H1 (cell line): ENCODE results near the gene THBD. TPM values are rescaled to one million over a fixed set of nuclear protein-coding genes. Genes with fewer than 3 reads are reported as not detected.

Experiments used
- CTCF ChIA-PET: fragments of 300-600 bp; sonication (Branson Sonifier 250); formaldehyde crosslinking; loops from one replicate; lab custom pipeline; 2021; ENCODE audit not compliant: partially characterized antibody; lab: Charles Lee
- POLR2A ChIA-PET: fragments of 300-600 bp; sonication (Branson Sonifier 250); formaldehyde crosslinking; loops from one replicate; lab custom pipeline; 2021; ENCODE audit warnings: inconsistent platforms; ENCODE audit not compliant: partially characterized antibody; lab: Charles Lee
- DNase-seq, 2 experiments: peaks; one replicate each; pipeline versions ENCODE4 v3.0.0 to v3.0.0-alpha.2; 2010 to 2022; ENCODE audit warnings: low spot score in 2 of 2, low read depth in 1 of 2, mixed read lengths in 1 of 2
- FAIRE-seq: peaks from 2 replicates; lab custom pipeline; 2011; peaks lifted over from hg19 to GRCh38; lab: Jason Lieb, UNC
- H2AFZ ChIP-seq: 2 replicates; pipeline ENCODE4 v1.8.1; 2012; ENCODE audit warnings: low read length, inconsistent platforms
- H2AK5ac ChIP-seq: 2 replicates; pipeline ENCODE4 v1.6.1; 2013; ENCODE audit warnings: low read depth, low read length
- H2BK120ac ChIP-seq: replicated peaks from 2 replicates; pipeline ENCODE3; 2013; ENCODE audit warnings: low read depth, low read length, inconsistent platforms
- H2BK12ac ChIP-seq: 2 replicates; pipeline ENCODE4 v1.6.1; 2013; ENCODE audit warnings: low read depth, low read length
- H2BK15ac ChIP-seq: 2 replicates; pipeline ENCODE4 v1.6.1; 2013; ENCODE audit warnings: low read length
- H2BK20ac ChIP-seq: 2 replicates; pipeline ENCODE4 v1.6.1; 2013; ENCODE audit warnings: low read length
- H2BK5ac ChIP-seq: 2 replicates; pipeline ENCODE4 v1.6.1; 2013; ENCODE audit warnings: low read depth, low read length
- H3K14ac ChIP-seq: 2 replicates; pipeline ENCODE4 v1.6.1; 2013; ENCODE audit warnings: inconsistent platforms; ENCODE audit not compliant: insufficient read length
- H3K18ac ChIP-seq: 2 replicates; pipeline ENCODE4 v1.6.1; 2013; ENCODE audit warnings: low read length; ENCODE audit errors: extremely low read depth
- H3K23ac ChIP-seq: 2 replicates; pipeline ENCODE4 v1.6.1; 2013; ENCODE audit warnings: inconsistent platforms; ENCODE audit not compliant: insufficient read length
- H3K23me2 ChIP-seq: 2 replicates; pipeline ENCODE4 v1.6.1; 2013; ENCODE audit warnings: low read depth, low read length
- H3K27ac ChIP-seq: 2 replicates; pipeline ENCODE4 v1.6.1; 2011; ENCODE audit warnings: low read depth, low read length, inconsistent platforms
- H3K27me3 ChIP-seq, 4 experiments: replicated peaks in 1 of 4; 1 replicate in 1 of 4; 2 replicates in 3 of 4; pipeline versions ENCODE4 v1.6.1 to v1.8.1; 2011 to 2013; ENCODE audit warnings: low read length in 3 of 4, mild to moderate bottlenecking in 3 of 4, inconsistent platforms in 2 of 4, mixed read lengths in 2 of 4, moderate library complexity in 1 of 4; ENCODE audit not compliant: control insufficient read depth in 3 of 4, insufficient read depth in 3 of 4; ENCODE audit errors: extremely low read depth in 1 of 4
- H3K36me3 ChIP-seq, 4 experiments: 2 replicates each; pipeline versions ENCODE4 v1.6.1 to v1.8.1; 2011 to 2013; ENCODE audit warnings: mild to moderate bottlenecking in 4 of 4, low read length in 3 of 4, moderate library complexity in 2 of 4, control low read depth in 1 of 4, inconsistent platforms in 1 of 4; ENCODE audit not compliant: insufficient read depth in 4 of 4, control insufficient read depth in 2 of 4
- H3K4ac ChIP-seq: replicated peaks from 2 replicates; pipeline ENCODE3; 2013; ENCODE audit warnings: low read length, low read depth, mixed read lengths, inconsistent platforms; ENCODE audit not compliant: insufficient read length
- H3K4me1 ChIP-seq, 4 experiments: replicated peaks in 1 of 4; 1 replicate in 1 of 4; 2 replicates in 3 of 4; pipeline versions ENCODE4 v1.6.1 to v1.8.1; 2011 to 2013; ENCODE audit warnings: low read length in 3 of 4, inconsistent platforms in 2 of 4, mixed read lengths in 1 of 4; ENCODE audit not compliant: insufficient read depth in 4 of 4, control insufficient read depth in 3 of 4
- H3K4me2 ChIP-seq, 2 experiments: 2 replicates each; pipeline versions ENCODE4 v1.6.1 to v1.8.1; 2011 to 2013; ENCODE audit warnings: low read depth in 2 of 2, low read length in 2 of 2, control low read depth in 1 of 2, inconsistent platforms in 1 of 2, mild to moderate bottlenecking in 1 of 2; ENCODE audit not compliant: insufficient read depth in 1 of 2
- H3K4me3 ChIP-seq, 4 experiments: fragments of 200-600, 300-600 bp in 1 of 4; sonication (generic), shearing (Covaris generic), sonication (Bioruptor Twin) in 1 of 4; 2 replicates each; pipeline versions ENCODE4 v1.5.1 to v1.8.1; 2011 to 2016; ENCODE audit warnings: low read length in 4 of 4, low read depth in 3 of 4, control low read depth in 2 of 4, inconsistent platforms in 2 of 4, mild to moderate bottlenecking in 2 of 4, mixed read lengths in 1 of 4, moderate library complexity in 1 of 4; ENCODE audit not compliant: insufficient read depth in 2 of 4; ENCODE audit errors: extremely low read depth in 1 of 4
- H3K56ac ChIP-seq: replicated peaks from 2 replicates; pipeline ENCODE3; 2013; ENCODE audit warnings: low read depth, mild to moderate bottlenecking, mixed read lengths, low read length, inconsistent platforms; ENCODE audit not compliant: insufficient read length
- H3K79me1 ChIP-seq: 2 replicates; pipeline ENCODE4 v1.6.1; 2013; ENCODE audit warnings: low read depth, low read length, control low read depth
- H3K79me2 ChIP-seq, 2 experiments: 2 replicates each; pipeline versions ENCODE4 v1.6.1 to v1.8.1; 2012 to 2013; ENCODE audit warnings: low read length in 2 of 2, mild to moderate bottlenecking in 2 of 2, inconsistent platforms in 1 of 2; ENCODE audit not compliant: insufficient read depth in 2 of 2, control insufficient read depth in 1 of 2
- H3K9ac ChIP-seq, 4 experiments: replicated peaks in 1 of 4; 1 replicate in 1 of 4; 2 replicates in 3 of 4; pipeline versions ENCODE4 v1.6.1 to v1.8.1; 2011 to 2013; ENCODE audit warnings: low read depth in 3 of 4, low read length in 3 of 4, control low read depth in 2 of 4, mild to moderate bottlenecking in 2 of 4, moderate library complexity in 2 of 4, inconsistent platforms in 1 of 4; ENCODE audit errors: extremely low read depth in 1 of 4
- H3K9me3 ChIP-seq, 2 experiments: 2 replicates each; pipeline versions ENCODE4 v1.6.1 to v1.8.1; 2012 to 2013; ENCODE audit warnings: mild to moderate bottlenecking in 2 of 2, moderate library complexity in 2 of 2, control low read depth in 1 of 2, inconsistent platforms in 1 of 2, low read depth in 1 of 2, low read length in 1 of 2, mixed read lengths in 1 of 2; ENCODE audit not compliant: insufficient read depth in 2 of 2
- H4K20me1 ChIP-seq, 2 experiments: replicated peaks in 1 of 2; 2 replicates each; pipeline versions ENCODE3 to v1.8.1; 2011 to 2013; ENCODE audit warnings: inconsistent platforms in 2 of 2, low read length in 2 of 2, mild to moderate bottlenecking in 1 of 2; ENCODE audit not compliant: insufficient read depth in 2 of 2, control insufficient read depth in 1 of 2
- H4K5ac ChIP-seq: 2 replicates; pipeline ENCODE4 v1.6.1; 2013; ENCODE audit warnings: low read length, low read depth, mixed read lengths, inconsistent platforms; ENCODE audit not compliant: insufficient read length
- H4K8ac ChIP-seq: 2 replicates; pipeline ENCODE4 v1.8.0; 2013; ENCODE audit warnings: mild to moderate bottlenecking, moderate library complexity, low read length, inconsistent platforms; ENCODE audit not compliant: insufficient read depth; ENCODE audit errors: extremely low read depth
- H4K91ac ChIP-seq: replicated peaks from 2 replicates; pipeline ENCODE3; 2013; ENCODE audit warnings: low read length, mixed read lengths, inconsistent platforms; ENCODE audit not compliant: insufficient read length
- ASH2L ChIP-seq: fragments of 200-600, 300-600 bp; sonication (generic); IDR thresholded peaks from one replicate; pipeline ENCODE4 v1.7.1; 2017; ENCODE audit warnings: low read length
- CHD2 ChIP-seq: IDR thresholded peaks from 2 replicates; pipeline ENCODE4 v1.6.1; 2012; ENCODE audit warnings: low read length, improper control_type of control experiment
- CTBP2 ChIP-seq: IDR thresholded peaks from 2 replicates; pipeline ENCODE4 v1.7.0; 2011; ENCODE audit warnings: borderline replicate concordance, mild to moderate bottlenecking, moderate library complexity, mixed read lengths, low read length; ENCODE audit not compliant: insufficient read depth, insufficient read length
- EGR1 ChIP-seq: IDR thresholded peaks from 2 replicates; pipeline ENCODE4 v1.6.1; 2011; ENCODE audit warnings: low read depth, low read length, borderline replicate concordance
- NRF1 ChIP-seq: IDR thresholded peaks from 2 replicates; pipeline ENCODE4 v1.6.1; 2011; ENCODE audit warnings: mild to moderate bottlenecking, low read depth, low read length, improper control_type of control experiment
- RAD21 ChIP-seq, 2 experiments: IDR thresholded peaks in 1 of 2; conservative IDR thresholded peaks in 1 of 2; 2 replicates each; pipeline ENCODE4 v1.6.1; 2011; ENCODE audit warnings: low read depth in 2 of 2, low read length in 2 of 2, improper control_type of control experiment in 1 of 2, inconsistent platforms in 1 of 2, mild to moderate bottlenecking in 1 of 2, moderate library complexity in 1 of 2
- SIX5 ChIP-seq: IDR thresholded peaks from 2 replicates; pipeline ENCODE4 v1.6.1; 2011; ENCODE audit warnings: mild to moderate bottlenecking, low read depth, low read length
- ZNF274 ChIP-seq: IDR thresholded peaks from 2 replicates; pipeline ENCODE4 v1.7.0; 2012; ENCODE audit warnings: low read length, borderline replicate concordance; ENCODE audit errors: extremely low read depth
- WGBS, 2 experiments: shearing (Covaris generic) in 1 of 2; methylation state at CpG; one replicate each; pipeline versions ENCODE4 v1.1.6 to v1.1.7; 2013 to 2015; ENCODE audit warnings: low lambda C conversion rate in 2 of 2, mixed read lengths in 2 of 2, inconsistent platforms in 1 of 2, low coverage in 1 of 2, missing lambda C conversion rate in 1 of 2; ENCODE audit not compliant: insufficient replicate concordance in 2 of 2, insufficient coverage in 1 of 2, insufficient read length in 1 of 2; ENCODE audit errors: extremely low coverage in 1 of 2, missing lambda C conversion rate in 1 of 2; 5-methylcytosine and 5-hydroxymethylcytosine counted together
- polyA plus RNA-seq, 7 experiments: library from polyadenylated mRNA; depleted of rRNA in 3 of 7; stranded (reverse) in 5 of 7; unstranded in 2 of 7; fragments of >200 nt in 5 of 7; fragments of 200-250 nt in 2 of 7; gene quantifications; 1 replicate in 5 of 7; 2 replicates in 1 of 7; 4 replicates in 1 of 7; pipeline versions ENCODE4 v1.2.1 to v1.2.3, GENCODE V29; 2011 to 2013; ENCODE audit warnings: missing spikeins in 2 of 7, mixed read lengths in 2 of 7
- total RNA-seq: library from RNA; stranded (reverse); fragmentation: NEBNext Ultra II Directional; extraction: Animal tissue kit (Norgen Biotek cat#: 25700); gene quantifications from 2 replicates; pipeline ENCODE4 v1.2.1, GENCODE V29; 2021
- TF ChIP-seq, protein P1 (sequence below): IDR thresholded peaks from 2 replicates; pipeline ENCODE4 v1.6.1; 2012; ENCODE audit warnings: low read length, inconsistent platforms

THBD gene
- total and polyA plus RNA-seq, 2 of the 8 experiments (the other 6 are each of a cell fraction or from before 2014, with no cell fraction given), result 0.21 to 0.43 TPM

DNA sequence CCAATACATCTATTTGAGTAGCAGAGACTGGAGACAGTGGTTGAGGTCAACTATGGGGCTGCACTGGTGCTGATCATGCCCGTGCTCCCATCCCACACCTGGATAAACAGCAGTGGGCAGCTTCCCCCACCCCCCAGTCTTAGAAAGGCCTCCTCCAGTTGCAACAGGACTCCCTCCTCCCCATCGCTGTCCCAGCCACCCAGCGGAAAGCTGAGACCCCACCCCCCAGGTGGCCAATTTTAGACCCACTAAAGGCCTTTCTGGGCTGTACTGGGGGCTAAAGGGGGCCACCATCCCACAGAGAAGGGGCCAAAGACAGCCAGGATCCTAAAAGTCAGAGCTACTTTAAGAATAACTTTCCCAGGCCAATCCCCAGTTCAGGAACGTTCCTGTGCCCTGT, 15.6 kb downstream of the THBD start:
- Histone ChIP-seq H2BK12ac (no peak overlapping the region), H2AK5ac (no peak overlapping the region), H3K4me1 (peaks cover 0 to 3% (median 0%) of the 10 kb centered on the region in 4 experiments; a peak in 1 of 7 replicates), H3K18ac (no peak overlapping the region), H4K5ac (no peak overlapping the region), H3K23me2 (peaks cover 2% of the 10 kb centered on the region; the same call in 1 of the 2 replicates), H3K4me3 (no peak overlapping the region), H4K8ac (no peak overlapping the region), H3K14ac (no peak overlapping the region), H3K27me3 (peaks cover 21 to 56% (median 46%) of the 10 kb centered on the region in 4 experiments), H3K9ac (no peak overlapping the region), H2BK120ac (no peak overlapping the region), H2BK5ac (no peak overlapping the region), H3K23ac (no peak overlapping the region), H4K91ac (no peak overlapping the region), H3K27ac (no peak overlapping the region), H4K20me1 (no peaks in the 10 kb centered on the region), H3K79me1 (no peaks in the 10 kb centered on the region), H3K4ac (no peak overlapping the region), H3K9me3 (peaks cover 0 to 5% of the 10 kb centered on the region in 2 experiments; a peak in 1 of 4 replicates), H3K36me3 (no peaks in the 10 kb centered on the region; a peak in 1 of 8 replicates), H3K56ac (no peak overlapping the region), H2BK15ac (no peak overlapping the region), H2BK20ac (no peak overlapping the region), H2AFZ (no peak overlapping the region), H3K4me2 (no peak overlapping the region), H3K79me2 (no peaks in the 10 kb centered on the region)
- DNase-seq (no peak), FAIRE-seq (no peak)
- no peak for TF ChIP-seq EGR1
- TF ChIP-seq CTBP2, result no peak
- no peak for TF ChIP-seq CHD2
- no peak for TF ChIP-seq SIX5
- TF ChIP-seq ASH2L, result no peak
- TF ChIP-seq RAD21 (IDR thresholded peaks at IDR 0.05 in 1 of 2, conservative IDR thresholded peaks at IDR 0.05 in 1 of 2; ENCODE audit: low read depth in 2 of 2, low read length in 2 of 2), result no peak
- TF ChIP-seq, protein P1, sequence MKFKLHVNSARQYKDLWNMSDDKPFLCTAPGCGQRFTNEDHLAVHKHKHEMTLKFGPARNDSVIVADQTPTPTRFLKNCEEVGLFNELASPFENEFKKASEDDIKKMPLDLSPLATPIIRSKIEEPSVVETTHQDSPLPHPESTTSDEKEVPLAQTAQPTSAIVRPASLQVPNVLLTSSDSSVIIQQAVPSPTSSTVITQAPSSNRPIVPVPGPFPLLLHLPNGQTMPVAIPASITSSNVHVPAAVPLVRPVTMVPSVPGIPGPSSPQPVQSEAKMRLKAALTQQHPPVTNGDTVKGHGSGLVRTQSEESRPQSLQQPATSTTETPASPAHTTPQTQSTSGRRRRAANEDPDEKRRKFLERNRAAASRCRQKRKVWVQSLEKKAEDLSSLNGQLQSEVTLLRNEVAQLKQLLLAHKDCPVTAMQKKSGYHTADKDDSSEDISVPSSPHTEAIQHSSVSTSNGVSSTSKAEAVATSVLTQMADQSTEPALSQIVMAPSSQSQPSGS, result no peak
- TF ChIP-seq ZNF274, result no peak
- no peak for TF ChIP-seq NRF1
- 93% methylated on average over 4 of the region's 4 CpGs; no CpG with 5 or more reads in 1 of the 2 experiments for WGBS, 2 experiments
- ChIA-PET CTCF (interaction anchor here (1.2 to 4.2 kb wide), 6 partner anchors 9 to 307 kb away, joined by 3 to 17 read pairs (median 6); partner anchors contain the start of gene THBD), POLR2A (no interaction called here)
